Measurements from ENCODE around the gene CASKIN2. TPM values are rescaled to one million over a fixed set of nuclear protein-coding genes. Genes with fewer than 3 reads are reported as not detected.

The CASKIN2 gene
- total and polyA plus RNA-seq, 2 experiments from 2014 or later: 18.1 to 31.2 TPM

DNA sequence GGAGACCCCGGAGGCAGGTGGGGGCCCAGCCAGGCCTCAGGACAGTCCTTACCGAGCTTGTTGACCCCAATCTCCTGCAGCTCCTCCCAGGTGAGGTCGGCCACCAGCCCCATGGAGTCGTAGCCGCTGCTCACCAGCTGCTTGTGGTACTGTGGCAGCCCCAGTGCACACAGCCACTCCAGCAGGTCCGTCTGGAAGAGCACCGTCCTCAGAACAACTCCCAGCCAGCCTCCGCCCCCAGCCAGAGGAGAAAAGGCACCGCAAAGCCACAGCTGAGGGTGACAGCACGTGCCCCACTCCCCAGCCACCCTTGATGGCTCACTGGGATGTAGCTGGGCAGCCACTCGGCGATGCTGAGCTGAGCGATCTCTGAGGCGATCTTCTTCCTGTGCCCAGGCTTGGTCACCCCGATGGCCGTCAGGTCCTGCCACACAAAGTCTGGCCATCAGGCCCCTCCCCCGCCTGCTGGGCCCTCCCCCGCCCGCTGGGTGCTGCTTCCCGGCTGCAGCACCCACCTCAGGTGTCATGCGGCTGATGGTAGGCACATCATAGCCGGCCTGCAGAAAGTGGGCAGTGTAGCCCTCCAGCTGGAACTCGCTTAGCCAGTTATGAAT, 11.9 kb downstream of the CASKIN2 start:
- DNase-seq (ENCODE audit: low read depth in 1 of 2, low spot score in 1 of 2): no peak
- Histone ChIP-seq H3K27ac (peak overlapping the region; percentile 16), H3K9me3 (ENCODE audit: low read depth) (no peaks in the 10 kb centered on the region), H3K27me3 (no peaks in the 10 kb centered on the region), H3K4me1 (ENCODE audit: low read depth) (no peaks in the 10 kb centered on the region), H3K36me3 (peaks cover 28% of the 10 kb centered on the region), H3K4me3 (no peak overlapping the region)
- TF ChIP-seq, protein P1, sequence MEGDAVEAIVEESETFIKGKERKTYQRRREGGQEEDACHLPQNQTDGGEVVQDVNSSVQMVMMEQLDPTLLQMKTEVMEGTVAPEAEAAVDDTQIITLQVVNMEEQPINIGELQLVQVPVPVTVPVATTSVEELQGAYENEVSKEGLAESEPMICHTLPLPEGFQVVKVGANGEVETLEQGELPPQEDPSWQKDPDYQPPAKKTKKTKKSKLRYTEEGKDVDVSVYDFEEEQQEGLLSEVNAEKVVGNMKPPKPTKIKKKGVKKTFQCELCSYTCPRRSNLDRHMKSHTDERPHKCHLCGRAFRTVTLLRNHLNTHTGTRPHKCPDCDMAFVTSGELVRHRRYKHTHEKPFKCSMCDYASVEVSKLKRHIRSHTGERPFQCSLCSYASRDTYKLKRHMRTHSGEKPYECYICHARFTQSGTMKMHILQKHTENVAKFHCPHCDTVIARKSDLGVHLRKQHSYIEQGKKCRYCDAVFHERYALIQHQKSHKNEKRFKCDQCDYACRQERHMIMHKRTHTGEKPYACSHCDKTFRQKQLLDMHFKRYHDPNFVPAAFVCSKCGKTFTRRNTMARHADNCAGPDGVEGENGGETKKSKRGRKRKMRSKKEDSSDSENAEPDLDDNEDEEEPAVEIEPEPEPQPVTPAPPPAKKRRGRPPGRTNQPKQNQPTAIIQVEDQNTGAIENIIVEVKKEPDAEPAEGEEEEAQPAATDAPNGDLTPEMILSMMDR (IDR thresholded peaks at IDR 0.05; ENCODE audit: low read depth, low read length): no peak

DNA sequence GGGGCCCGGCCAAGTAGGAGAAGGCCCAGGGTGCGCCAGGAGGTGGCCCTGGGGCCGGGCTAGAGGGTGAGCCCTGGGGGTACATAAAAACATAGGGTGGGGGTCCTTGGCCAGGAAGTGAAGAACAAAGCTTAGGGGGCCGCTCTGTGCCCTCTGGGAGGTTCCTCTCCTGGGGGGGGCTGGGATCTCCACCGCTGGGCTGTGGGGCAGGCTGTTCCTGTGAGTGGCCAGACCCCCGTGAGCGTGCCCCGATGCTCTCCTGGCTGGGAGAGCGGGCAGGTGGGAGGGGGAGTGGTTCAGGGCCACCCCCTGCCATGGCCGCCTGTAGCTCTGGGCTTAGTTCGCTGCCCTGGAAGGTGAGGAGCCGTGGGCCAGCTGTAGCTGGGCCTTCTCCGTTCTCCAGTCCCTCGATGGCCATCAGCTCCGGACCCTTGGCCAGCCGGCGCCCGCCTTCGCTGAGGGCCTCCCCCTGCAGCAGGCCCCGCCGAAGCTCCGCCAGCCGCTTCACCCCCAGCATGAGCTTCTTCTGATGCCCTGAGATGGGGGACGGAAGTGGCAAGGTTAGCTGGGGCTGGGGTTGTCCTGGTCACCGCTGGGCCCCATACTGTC, 12.5 kb downstream of the CASKIN2 start:
- TF ChIP-seq, protein P1 (IDR thresholded peaks at IDR 0.05; ENCODE audit: low read depth, low read length): no peak
- no peak for DNase-seq (ENCODE audit: low read depth in 1 of 2, low spot score in 1 of 2)
- H3K36me3 ChIP-seq: peaks cover 30% of the 10 kb centered on the region
- peak overlapping the region; percentile 16 for H3K27ac ChIP-seq
- H3K4me3 ChIP-seq: no peak overlapping the region
- H3K4me1 ChIP-seq (ENCODE audit: low read depth): no peaks in the 10 kb centered on the region
- no peaks in the 10 kb centered on the region for H3K9me3 ChIP-seq (ENCODE audit: low read depth)
- no peaks in the 10 kb centered on the region for H3K27me3 ChIP-seq

DNA sequence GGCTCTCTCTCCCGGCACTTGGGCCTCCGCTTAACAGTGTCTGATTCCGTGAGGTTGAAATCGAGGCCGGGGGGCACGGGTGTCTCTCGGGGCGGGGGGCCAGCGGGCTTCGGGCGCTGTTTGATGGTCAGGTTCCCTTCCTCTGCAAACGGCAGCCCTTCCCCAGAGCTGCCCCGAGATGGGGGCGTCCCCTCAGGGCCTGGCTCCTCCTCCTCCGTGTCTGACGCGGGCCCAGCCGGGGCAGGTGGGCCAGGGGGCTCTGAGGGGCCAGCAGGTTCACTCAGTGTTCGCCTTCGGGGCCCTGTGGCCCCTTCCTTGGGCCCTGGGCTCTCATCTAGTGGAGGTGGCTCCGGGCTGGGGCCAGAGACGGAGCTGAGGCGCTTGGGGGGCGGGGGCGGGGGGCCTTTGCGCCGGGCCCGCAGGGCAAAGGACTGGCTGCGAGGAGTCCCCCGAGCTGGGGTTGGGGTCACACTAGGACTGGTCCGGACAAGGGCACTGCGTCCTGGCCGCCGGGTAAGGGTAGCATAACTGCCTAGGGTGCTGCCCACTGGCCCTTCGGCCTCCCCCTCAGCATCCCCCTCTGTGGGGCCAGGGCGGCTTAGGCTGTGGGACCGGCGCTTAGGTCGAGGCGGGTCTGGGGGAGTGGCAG, 13.1 kb downstream of the CASKIN2 start:
- no peaks in the 10 kb centered on the region for H3K9me3 ChIP-seq (ENCODE audit: low read depth)
- no peaks in the 10 kb centered on the region for H3K4me1 ChIP-seq (ENCODE audit: low read depth)
- TF ChIP-seq, protein P1 (IDR thresholded peaks at IDR 0.05; ENCODE audit: low read depth, low read length): no peak
- H3K27ac ChIP-seq: no peak overlapping the region
- peaks cover 27% of the 10 kb centered on the region for H3K36me3 ChIP-seq
- no peak overlapping the region for H3K4me3 ChIP-seq
- no peaks in the 10 kb centered on the region for H3K27me3 ChIP-seq
- no peak for DNase-seq (ENCODE audit: low read depth in 1 of 2, low spot score in 1 of 2)

DNA sequence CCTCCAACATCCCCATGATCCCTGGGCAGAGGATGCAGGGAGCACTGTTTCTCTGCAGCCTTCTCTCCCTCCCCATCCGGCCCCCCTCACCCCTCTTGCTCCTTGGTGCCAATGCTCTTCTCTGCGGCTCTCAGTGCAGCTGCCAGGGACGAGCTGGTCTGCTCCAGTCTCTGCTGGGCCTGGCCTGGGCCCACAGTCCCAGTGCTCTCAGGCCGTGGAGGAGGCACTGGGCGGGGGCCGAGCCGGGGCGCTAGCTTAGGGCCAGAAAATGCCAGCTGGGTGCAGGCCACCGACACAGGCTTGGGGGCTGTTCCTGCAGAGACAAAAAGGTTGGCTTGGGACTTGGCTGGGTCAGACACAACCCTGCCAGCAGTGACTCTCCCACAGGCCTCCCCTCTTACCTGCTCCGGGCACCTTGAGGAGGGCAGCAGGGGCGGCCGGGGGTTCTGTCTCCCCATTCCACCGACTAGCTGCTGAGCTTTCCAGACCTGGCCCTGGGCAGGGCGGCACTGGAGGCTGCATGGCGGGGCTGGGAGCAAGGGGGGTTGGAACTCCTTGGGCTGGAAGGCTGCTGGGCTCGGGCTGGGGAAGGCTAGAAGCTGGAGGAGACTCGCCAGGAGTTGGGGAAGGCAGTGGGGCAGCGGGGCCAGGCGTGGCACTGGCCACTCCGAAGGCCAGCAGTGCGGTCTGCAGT, 13.8 kb downstream of the CASKIN2 start:
- peaks cover 24% of the 10 kb centered on the region for H3K36me3 ChIP-seq
- H3K27me3 ChIP-seq: no peaks in the 10 kb centered on the region
- TF ChIP-seq, protein P1 (IDR thresholded peaks at IDR 0.05; ENCODE audit: low read depth, low read length): no peak
- no peaks in the 10 kb centered on the region for H3K4me1 ChIP-seq (ENCODE audit: low read depth)
- H3K9me3 ChIP-seq (ENCODE audit: low read depth): no peaks in the 10 kb centered on the region
- no peak for DNase-seq (ENCODE audit: low read depth in 1 of 2, low spot score in 1 of 2)
- no peak overlapping the region for H3K4me3 ChIP-seq
- H3K27ac ChIP-seq: peak overlapping the region; percentile 34

DNA sequence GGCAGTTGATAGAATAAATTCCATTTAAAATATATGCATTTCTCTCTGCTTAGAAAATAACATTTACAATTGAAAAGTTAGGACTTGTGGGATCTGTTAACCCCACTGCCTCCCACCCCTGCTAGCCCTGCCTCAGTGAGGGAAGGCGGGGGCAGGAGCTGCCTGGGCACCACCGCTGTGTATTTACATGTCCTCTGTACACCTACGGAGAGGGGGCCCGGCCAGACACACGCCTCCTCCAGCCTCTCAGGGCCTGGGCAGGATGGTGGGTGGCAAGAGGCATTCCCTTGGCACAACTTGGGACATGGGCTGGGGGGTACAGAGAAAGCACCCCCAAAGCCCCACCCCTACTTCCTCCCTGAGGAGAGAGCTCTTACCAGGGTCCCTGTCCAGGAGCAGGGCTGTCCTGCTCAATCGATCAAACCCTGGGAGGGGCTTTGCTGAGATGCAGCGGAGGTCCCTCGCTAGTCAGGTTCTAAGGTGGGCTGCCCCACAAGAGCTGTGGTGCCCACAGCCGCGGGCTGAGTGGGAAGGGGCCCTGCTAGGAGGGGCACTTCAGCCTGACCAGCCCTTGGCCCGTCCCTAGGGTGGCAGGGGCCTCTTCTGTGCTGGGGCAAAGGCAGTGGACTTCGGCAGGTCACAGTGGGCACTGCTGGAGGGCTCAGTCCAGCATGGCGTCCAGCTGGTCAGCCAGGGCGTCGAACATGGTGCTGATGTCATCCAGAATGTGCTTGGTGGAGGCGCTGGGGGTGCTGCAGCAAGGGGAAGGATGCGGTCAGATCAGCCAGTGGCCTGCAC, 14.7 kb downstream of the CASKIN2 start:
- TF ChIP-seq, protein P1 (IDR thresholded peaks at IDR 0.05; ENCODE audit: low read depth, low read length): no peak
- no peaks in the 10 kb centered on the region for H3K27me3 ChIP-seq
- H3K36me3 ChIP-seq: peaks cover 20% of the 10 kb centered on the region

More for the DNA sequence above, 14.7 kb downstream of the CASKIN2 start:
- Histone ChIP-seq H3K4me3 (no peak overlapping the region), H3K9me3 (ENCODE audit: low read depth) (no peaks in the 10 kb centered on the region), H3K4me1 (ENCODE audit: low read depth) (no peaks in the 10 kb centered on the region), H3K27ac (no peak overlapping the region)
- no peak for DNase-seq (ENCODE audit: low read depth in 1 of 2, low spot score in 1 of 2)
